HG03520 (cell line): ENCODE measurements around the gene C1orf115.
"Not testable (repeated sequence)": the region's sequence is repeated elsewhere in the genome, so short reads cannot be mapped to it uniquely, and the experiment has no call there.

Source experiments
- ATAC-seq: cut with Tn5 transposase; IDR thresholded peaks from one replicate; pipeline ENCODE4 v1.9.1; 2021; ENCODE audit warnings: mild to moderate bottlenecking, moderate library complexity; ENCODE audit not compliant: unreplicated experiment

Gene C1orf115

GRCh38 chr1:220692436-220693228, 2.5 kb downstream of the C1orf115 start:
- ATAC-seq = no peak

- no peak for ATAC-seq
Observed at GRCh38 chr1:220694866-220695382, 4.8 kb downstream of the C1orf115 start.

- no peak for ATAC-seq
Observed at GRCh38 chr1:220695426-220695825, 5.3 kb downstream of the C1orf115 start.

GRCh38 chr1:220696226-220696862, 6.2 kb downstream of the C1orf115 start:
- ATAC-seq = no peak

- ATAC-seq = no peak
Observed at GRCh38 chr1:220696863-220697231, 6.7 kb downstream of the C1orf115 start.

- ATAC-seq = no peak
Observed at GRCh38 chr1:220697326-220697725, 7.2 kb downstream of the C1orf115 start.

GRCh38 chr1:220698607-220699016, 8.4 kb downstream of the C1orf115 start:
- ATAC-seq = no peak

GRCh38 chr1:220699044-220699443, 8.9 kb downstream of the C1orf115 start:
- ATAC-seq = no peak

- no peak for ATAC-seq
Observed at GRCh38 chr1:220700556-220701179, 10.5 kb downstream of the C1orf115 start.

GRCh38 chr1:220701974-220702373, 11.8 kb downstream of the C1orf115 start:
- no peak for ATAC-seq

- no peak for ATAC-seq
Observed at GRCh38 chr1:220702733-220703270, 12.6 kb downstream of the C1orf115 start.

GRCh38 chr1:220703305-220703704, 13.1 kb downstream of the C1orf115 start:
- no peak for ATAC-seq

- no peak for ATAC-seq
Observed at GRCh38 chr1:220705782-220706181, 15.6 kb downstream of the C1orf115 start.

- no peak for ATAC-seq
Observed at GRCh38 chr1:220706480-220706879, 16.3 kb downstream of the C1orf115 start.

- no peak for ATAC-seq
Observed at GRCh38 chr1:220707160-220707559, 17.0 kb downstream of the C1orf115 start.

GRCh38 chr1:220708244-220708643, 18.1 kb downstream of the C1orf115 start:
- ATAC-seq = no peak

GRCh38 chr1:220708936-220709801, 19.0 kb downstream of the C1orf115 start:
- no peak for ATAC-seq

GRCh38 chr1:220710333-220710732, 20.2 kb downstream of the C1orf115 start:
- no peak for ATAC-seq

GRCh38 chr1:220711056-220711809, 21.1 kb downstream of the C1orf115 start:
- ATAC-seq = peak; percentile 90

GRCh38 chr1:220715986-220716385, 25.8 kb downstream of the C1orf115 start:
- not testable (repeated sequence) for ATAC-seq
